Stimulated activated CD8-positive, alpha-beta memory T cell treated with anti-CD3 and anti-CD28 coated beads, Interleukin-7, amount 100 ng/mL, for 48 hours (primary cell): ENCODE data around the gene ATP2A1.
"Not testable (repeated sequence)": the region's sequence is repeated elsewhere in the genome, so short reads cannot be mapped to it uniquely, and the experiment has no call there.

Experiments
- DNase-seq, 2 donors: peaks; one replicate each; pipeline ENCODE4 v3.0.0-alpha.2; 2020; ENCODE audit warnings: low read depth in 1 of 2; ENCODE audit errors: extremely low read depth in 1 of 2

The ATP2A1 gene

GRCh38 chr16:28858421-28858820 is 19.9 kb upstream of the ATP2A1 start:
- DNase-seq, result no peak

- DNase-seq, result no peak
Observed at GRCh38 chr16:28859326-28859725, 19.0 kb upstream of the ATP2A1 start.

- DNase-seq, result no peak
Observed at GRCh38 chr16:28863929-28864793, 14.1 kb upstream of the ATP2A1 start.

- DNase-seq, result no peak
Observed at GRCh38 chr16:28865001-28865688, 13.1 kb upstream of the ATP2A1 start.

- no peak for DNase-seq
Observed at GRCh38 chr16:28865722-28866453, 12.4 kb upstream of the ATP2A1 start.

- no peak for DNase-seq
Observed at GRCh38 chr16:28866454-28866804, 11.9 kb upstream of the ATP2A1 start.

GRCh38 chr16:28867241-28867640 is 11.0 kb upstream of the ATP2A1 start:
- DNase-seq, result no peak

GRCh38 chr16:28867646-28868045 is 10.6 kb upstream of the ATP2A1 start:
- DNase-seq, result not testable (repeated sequence)

- no peak for DNase-seq
Observed at GRCh38 chr16:28869201-28869600, 9.1 kb upstream of the ATP2A1 start.

GRCh38 chr16:28872952-28873351 is 5.3 kb upstream of the ATP2A1 start:
- no peak for DNase-seq

GRCh38 chr16:28873543-28874201 is 4.6 kb upstream of the ATP2A1 start:
- peak in 1 of 2 donors; percentile 29 for DNase-seq

- DNase-seq, result no peak
Observed at GRCh38 chr16:28874406-28874805, 3.9 kb upstream of the ATP2A1 start.

- DNase-seq, result no peak
Observed at GRCh38 chr16:28875134-28876018, 2.9 kb upstream of the ATP2A1 start.

GRCh38 chr16:28876019-28876659 is 2.1 kb upstream of the ATP2A1 start:
- no peak for DNase-seq

- no peak for DNase-seq
Observed at GRCh38 chr16:28876973-28877654, 1.2 kb upstream of the ATP2A1 start.

GRCh38 chr16:28877655-28878000 is 660 bp upstream of the ATP2A1 start:
- no peak for DNase-seq

- DNase-seq, result no peak
Observed at GRCh38 chr16:28879261-28879840, 1.1 kb downstream of the ATP2A1 start.

GRCh38 chr16:28879841-28880588 is 1.7 kb downstream of the ATP2A1 start:
- DNase-seq, result peak; percentile 85 to 89
